ENCODE data around the gene SCGB2A2. TPM values are rescaled to one million over a fixed set of nuclear protein-coding genes. Genes with fewer than 3 reads are reported as not detected.
A peak's percentile ranks its signal among the peaks of the same experiment; 100 is the strongest.

SCGB2A2 gene
- total and polyA plus RNA-seq, 8 donors: not detected

GRCh38 chr11:62273789-62274275 is 3.9 kb downstream of the SCGB2A2 start:
- ATAC-seq (no peak), FAIRE-seq (no peak), DNase-seq (no peak)
- no peak overlapping the region for H3K27ac ChIP-seq
- H3K4me1 ChIP-seq: no peaks in the 10 kb centered on the region
- H3K36me3 ChIP-seq: no peaks in the 10 kb centered on the region
- no peaks in the 10 kb centered on the region for H3K27me3 ChIP-seq
- WGBS, 2 donors: 75 to 76% methylated on average over 7 of the region's 7 CpGs
- no peaks in the 10 kb centered on the region for H3K9me3 ChIP-seq
- intact Hi-C loops (cut with DNase I): no loop called here
- TF ChIP-seq, protein P1, sequence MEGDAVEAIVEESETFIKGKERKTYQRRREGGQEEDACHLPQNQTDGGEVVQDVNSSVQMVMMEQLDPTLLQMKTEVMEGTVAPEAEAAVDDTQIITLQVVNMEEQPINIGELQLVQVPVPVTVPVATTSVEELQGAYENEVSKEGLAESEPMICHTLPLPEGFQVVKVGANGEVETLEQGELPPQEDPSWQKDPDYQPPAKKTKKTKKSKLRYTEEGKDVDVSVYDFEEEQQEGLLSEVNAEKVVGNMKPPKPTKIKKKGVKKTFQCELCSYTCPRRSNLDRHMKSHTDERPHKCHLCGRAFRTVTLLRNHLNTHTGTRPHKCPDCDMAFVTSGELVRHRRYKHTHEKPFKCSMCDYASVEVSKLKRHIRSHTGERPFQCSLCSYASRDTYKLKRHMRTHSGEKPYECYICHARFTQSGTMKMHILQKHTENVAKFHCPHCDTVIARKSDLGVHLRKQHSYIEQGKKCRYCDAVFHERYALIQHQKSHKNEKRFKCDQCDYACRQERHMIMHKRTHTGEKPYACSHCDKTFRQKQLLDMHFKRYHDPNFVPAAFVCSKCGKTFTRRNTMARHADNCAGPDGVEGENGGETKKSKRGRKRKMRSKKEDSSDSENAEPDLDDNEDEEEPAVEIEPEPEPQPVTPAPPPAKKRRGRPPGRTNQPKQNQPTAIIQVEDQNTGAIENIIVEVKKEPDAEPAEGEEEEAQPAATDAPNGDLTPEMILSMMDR (IDR thresholded peaks at IDR 0.05): no peak
- H3K4me3 ChIP-seq: no peak overlapping the region

GRCh38 chr11:62280452-62280851 is 10.5 kb downstream of the SCGB2A2 start:
- no peaks in the 10 kb centered on the region for H3K36me3 ChIP-seq
- no peak for FAIRE-seq
- H3K4me1 ChIP-seq: no peaks in the 10 kb centered on the region
- H3K27ac ChIP-seq: no peak overlapping the region
- no peak overlapping the region for H3K4me3 ChIP-seq
- no peak for ATAC-seq
- DNase-seq: no peak
- intact Hi-C loops (cut with DNase I): no loop called here
- TF ChIP-seq, protein P1 (IDR thresholded peaks at IDR 0.05): no peak
- H3K9me3 ChIP-seq: no peaks in the 10 kb centered on the region
- no peaks in the 10 kb centered on the region for H3K27me3 ChIP-seq

DNA sequence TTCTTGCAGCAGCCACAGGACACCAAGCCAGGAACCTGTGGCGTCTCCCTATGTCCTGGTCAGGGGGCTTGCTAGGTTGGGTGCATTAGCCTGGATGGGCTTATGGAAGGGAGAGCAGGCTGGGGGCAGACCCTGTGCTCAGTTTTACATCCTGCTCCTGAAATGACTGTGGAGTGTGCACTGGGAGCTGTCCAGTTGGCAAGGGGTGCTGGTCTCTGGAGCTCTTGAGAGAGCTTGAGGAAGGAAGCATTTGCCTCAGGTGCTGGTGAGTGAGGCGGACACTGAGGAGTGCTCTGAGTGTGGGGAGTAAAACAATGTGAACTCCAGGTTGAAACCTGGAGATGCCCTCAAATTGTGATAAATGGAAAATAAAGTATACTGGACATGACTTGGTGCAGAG is 25.5 kb downstream of the SCGB2A2 start:
- no peak for DNase-seq
- Histone ChIP-seq H3K4me1 (no peaks in the 10 kb centered on the region), H3K36me3 (no peaks in the 10 kb centered on the region), H3K9me3 (no peaks in the 10 kb centered on the region), H3K27ac (no peak overlapping the region), H3K27me3 (no peaks in the 10 kb centered on the region), H3K4me3 (no peak overlapping the region)
- peak in 3 of 4 donors; percentile 27 to 66 (median 53) for ATAC-seq
- TF ChIP-seq, protein P1 (IDR thresholded peaks at IDR 0.05): no peak
- intact Hi-C loops (cut with DNase I): no loop called here
- WGBS, 2 donors: 41 to 43% methylated on average over 2 of the region's 2 CpGs
- FAIRE-seq: no peak

DNA sequence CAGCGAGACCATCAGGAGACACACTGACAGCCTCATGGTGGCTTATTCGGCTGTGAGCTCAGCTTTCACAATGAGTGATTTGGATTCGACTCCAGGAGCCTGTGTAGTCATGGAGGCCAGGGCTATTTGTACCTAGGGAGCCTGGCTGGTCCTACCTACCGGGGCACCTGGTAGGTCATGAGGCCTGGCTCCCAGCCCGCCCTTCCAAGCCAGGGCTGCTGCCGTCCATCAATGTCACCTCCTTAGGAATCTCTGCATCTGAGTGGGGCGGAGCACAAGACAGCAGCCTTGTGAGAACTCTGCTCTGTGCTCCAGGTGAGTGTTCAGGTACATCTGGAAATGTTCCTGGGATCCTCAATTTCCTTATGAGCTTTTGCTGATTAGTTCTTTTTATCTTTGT is 29.0 kb downstream of the SCGB2A2 start, which contains the start of gene SCGB1D4:
SCGB1D4 (minus strand) TSS at position 101 of the 400 bp plus-strand sequence; CDS start at position 36, 65 bp downstream.
- FAIRE-seq: no peak

DNA sequence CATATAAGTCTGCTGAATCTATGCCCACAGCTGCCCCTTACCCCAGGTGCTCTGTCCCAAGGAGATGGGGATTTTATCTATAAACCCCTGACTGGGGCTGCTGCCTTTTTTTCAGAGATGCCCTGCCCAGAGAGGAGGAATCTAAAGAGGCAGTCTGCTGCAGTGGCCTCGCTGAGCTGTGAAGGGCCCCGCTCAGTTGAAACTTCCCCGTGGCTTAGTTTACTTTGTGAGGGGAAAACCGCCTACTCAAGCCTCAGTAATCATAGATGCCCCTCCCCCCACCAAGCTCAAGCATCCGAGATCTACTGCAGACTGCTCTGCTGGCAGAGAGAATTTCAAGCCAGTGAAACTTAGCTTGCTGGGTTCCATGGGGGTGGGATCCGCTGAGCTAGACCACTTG is 36.3 kb downstream of the SCGB2A2 start:
- no peak for FAIRE-seq

More for the DNA sequence above, 29.0 kb downstream of the SCGB2A2 start, which contains the start of gene SCGB1D4:
- ATAC-seq (no peak), DNase-seq (no peak)
- Histone ChIP-seq H3K4me1 (no peaks in the 10 kb centered on the region), H3K36me3 (no peaks in the 10 kb centered on the region), H3K27ac (no peak within 1 kb of the TSS), H3K9me3 (no peaks in the 10 kb centered on the region), H3K4me3 (no peak within 1 kb of the TSS), H3K27me3 (no peaks in the 10 kb centered on the region)
- intact Hi-C loops (cut with DNase I): no loop called here
- TF ChIP-seq, protein P1 (IDR thresholded peaks at IDR 0.05): no peak
- 56 to 59% methylated on average over 7 of the region's 7 CpGs for WGBS, 2 donors

More for the DNA sequence above, 36.3 kb downstream of the SCGB2A2 start:
- Histone ChIP-seq H3K27ac (no peak overlapping the region), H3K9me3 (no peaks in the 10 kb centered on the region), H3K27me3 (no peaks in the 10 kb centered on the region), H3K36me3 (no peaks in the 10 kb centered on the region), H3K4me1 (no peaks in the 10 kb centered on the region), H3K4me3 (no peak overlapping the region)
- no peak for ATAC-seq
- WGBS, 2 donors: 38 to 53% methylated on average over 6 of the region's 6 CpGs
- TF ChIP-seq, protein P1 (IDR thresholded peaks at IDR 0.05): no peak
- intact Hi-C loops (cut with DNase I): no loop called here
- DNase-seq: no peak
